Activated naive CD4-positive, alpha-beta T cell treated with anti-CD3 and anti-CD28 coated beads for 36 hours (primary cell): ENCODE results near the gene PGF. TPM values are rescaled to one million over a fixed set of nuclear protein-coding genes. Genes with fewer than 3 reads are reported as not detected.

ENCODE experiments used
- CTCF ChIA-PET: fragments of 350-600 bp; sonication (Branson Sonifier 250); formaldehyde crosslinking; loops from one replicate; lab custom pipeline; 2021; ENCODE audit warnings: antibody characterized with exemption; lab: Charles Lee
- DNase-seq: peaks from one replicate; pipeline ENCODE4 v3.0.0-alpha.2; 2020
- H3K27ac Mint-ChIP-seq: one replicate; pipeline ENCODE4 v1.8.0; 2021; ENCODE audit warnings: mild to moderate bottlenecking, mixed read lengths
- H3K27me3 Mint-ChIP-seq: one replicate; pipeline ENCODE4 v1.8.0; 2021; ENCODE audit warnings: low read depth, mixed read lengths
- H3K36me3 Mint-ChIP-seq: one replicate; pipeline ENCODE4 v1.8.0; 2021; ENCODE audit warnings: low read depth, mixed read lengths
- H3K4me1 Mint-ChIP-seq: one replicate; pipeline ENCODE4 v1.8.0; 2021; ENCODE audit warnings: low read depth, mixed read lengths
- H3K4me3 Mint-ChIP-seq: one replicate; pipeline ENCODE4 v1.8.0; 2021; ENCODE audit warnings: mild to moderate bottlenecking, moderate library complexity, mixed read lengths
- H3K9me3 Mint-ChIP-seq: one replicate; pipeline ENCODE4 v1.8.0; 2021; ENCODE audit warnings: mixed read lengths
- intact Hi-C: fragments of 100-400 bp; cut with micrococcal nuclease; formaldehyde crosslinking; loops from one replicate; pipeline ENCODE4 v1.15.1; 2023
- total RNA-seq, 2 experiments: library from RNA; stranded (reverse); gene quantifications; one replicate each; pipeline ENCODE4 v1.2.3, GENCODE V29; 2021

Gene PGF
- total RNA-seq, 2 experiments from 2014 or later = 0.10 TPM; not detected in 1

GRCh38 chr14:74984236-74985027, 29.0 kb upstream of the PGF start:
- H3K4me1 Mint-ChIP-seq = no peaks in the 10 kb centered on the region
- CTCF ChIA-PET = interaction anchor here (1.1 kb wide), 1 partner anchor 104 kb away, joined by 3 read pairs; no protein-coding TSS in a partner anchor
- no peak overlapping the region for H3K4me3 Mint-ChIP-seq
- no peaks in the 10 kb centered on the region for H3K36me3 Mint-ChIP-seq
- no peak for DNase-seq
- no peaks in the 10 kb centered on the region for H3K27me3 Mint-ChIP-seq
- no peak overlapping the region for H3K27ac Mint-ChIP-seq
- intact Hi-C loops = no loop called here
- no peaks in the 10 kb centered on the region for H3K9me3 Mint-ChIP-seq

GRCh38 chr14:74983343-74983742, 27.9 kb upstream of the PGF start:
- Mint-ChIP-seq H3K36me3 (no peaks in the 10 kb centered on the region), H3K4me1 (no peaks in the 10 kb centered on the region), H3K27me3 (no peaks in the 10 kb centered on the region), H3K4me3 (no peak overlapping the region), H3K9me3 (no peaks in the 10 kb centered on the region), H3K27ac (no peak overlapping the region)
- CTCF ChIA-PET = interaction anchor here (0.6 to 0.7 kb wide), 2 partner anchors 123 to 459 kb away, joined by 3 to 4 read pairs; no protein-coding TSS in a partner anchor
- intact Hi-C loops = no loop called here
- DNase-seq = no peak

DNA sequence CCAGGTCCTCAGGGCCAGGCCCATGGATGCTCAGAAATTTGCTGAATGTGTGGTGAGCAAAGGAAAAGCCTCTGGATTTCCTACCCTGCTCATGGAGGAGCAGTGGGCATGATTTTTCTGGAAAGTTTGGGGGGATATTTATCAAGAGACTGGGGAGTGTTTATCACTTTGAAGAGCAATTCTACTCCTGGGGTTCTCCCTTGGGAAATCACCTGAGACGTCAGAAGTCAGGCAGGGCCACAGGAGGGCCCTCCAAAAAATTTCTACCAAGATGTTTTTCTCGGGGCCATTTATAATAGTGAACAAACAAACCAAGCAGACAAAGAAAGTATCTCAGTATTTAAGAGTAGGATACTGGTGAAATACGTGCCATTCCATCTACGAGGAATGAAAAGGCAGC, 27.3 kb upstream of the PGF start:
- Mint-ChIP-seq H3K9me3 (no peaks in the 10 kb centered on the region), H3K36me3 (no peaks in the 10 kb centered on the region), H3K4me3 (no peak overlapping the region), H3K27me3 (no peaks in the 10 kb centered on the region), H3K4me1 (no peaks in the 10 kb centered on the region), H3K27ac (no peak overlapping the region)
- intact Hi-C loops = no loop called here
- no peak for DNase-seq
- CTCF ChIA-PET = interaction anchor here (0.6 kb wide), 1 partner anchor 122 kb away, joined by 3 read pairs; no protein-coding TSS in a partner anchor

- Mint-ChIP-seq H3K27me3 (no peaks in the 10 kb centered on the region), H3K4me3 (no peak overlapping the region), H3K9me3 (no peaks in the 10 kb centered on the region), H3K27ac (no peak overlapping the region), H3K4me1 (no peaks in the 10 kb centered on the region), H3K36me3 (no peaks in the 10 kb centered on the region)
- intact Hi-C loops = no loop called here
- no peak for DNase-seq
- CTCF ChIA-PET = interaction anchor here (0.7 to 1.0 kb wide), 3 partner anchors 19 to 304 kb away, joined by 3 to 4 read pairs (median 3); no protein-coding TSS in a partner anchor
Observed at GRCh38 chr14:74981833-74982232, 26.4 kb upstream of the PGF start.

DNA sequence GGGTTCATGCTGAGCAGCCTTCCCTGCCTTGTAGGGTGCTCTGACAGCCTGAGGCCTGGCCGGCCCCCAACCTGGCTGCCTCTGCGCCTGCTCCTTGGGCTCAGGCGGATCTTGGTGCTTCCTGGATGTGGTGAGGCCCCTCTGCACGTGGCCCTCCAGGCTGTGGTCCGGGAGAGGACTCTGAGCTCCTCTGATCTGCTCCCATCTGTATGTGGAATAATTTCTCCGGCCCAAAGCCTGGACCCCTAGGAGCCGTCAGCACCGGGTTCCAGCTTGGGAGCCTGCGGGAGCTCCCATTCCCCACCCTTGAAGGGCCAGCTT, 26.0 kb upstream of the PGF start:
- no peak overlapping the region for H3K4me3 Mint-ChIP-seq
- intact Hi-C loops = no loop called here
- H3K4me1 Mint-ChIP-seq = no peaks in the 10 kb centered on the region
- H3K27me3 Mint-ChIP-seq = no peaks in the 10 kb centered on the region
- H3K27ac Mint-ChIP-seq = no peak overlapping the region
- no peaks in the 10 kb centered on the region for H3K9me3 Mint-ChIP-seq
- DNase-seq = no peak
- H3K36me3 Mint-ChIP-seq = no peaks in the 10 kb centered on the region
- CTCF ChIA-PET = interaction anchor here (0.7 to 1.3 kb wide), 4 partner anchors 16 to 305 kb away, joined by 3 to 5 read pairs (median 4); no protein-coding TSS in a partner anchor

GRCh38 chr14:74980731-74981461, 25.5 kb upstream of the PGF start:
- H3K27ac Mint-ChIP-seq = no peak overlapping the region
- no peaks in the 10 kb centered on the region for H3K36me3 Mint-ChIP-seq
- CTCF ChIA-PET = interaction anchor here (0.7 to 1.3 kb wide), 5 partner anchors 15 to 322 kb away, joined by 3 to 5 read pairs (median 3); no protein-coding TSS in a partner anchor
- no peaks in the 10 kb centered on the region for H3K4me1 Mint-ChIP-seq
- no peaks in the 10 kb centered on the region for H3K9me3 Mint-ChIP-seq
- H3K4me3 Mint-ChIP-seq = no peak overlapping the region
- intact Hi-C loops = no loop called here
- DNase-seq = no peak
- no peaks in the 10 kb centered on the region for H3K27me3 Mint-ChIP-seq

GRCh38 chr14:74980398-74980730, 25.0 kb upstream of the PGF start:
- H3K9me3 Mint-ChIP-seq = no peaks in the 10 kb centered on the region
- no peaks in the 10 kb centered on the region for H3K36me3 Mint-ChIP-seq
- no peak overlapping the region for H3K4me3 Mint-ChIP-seq
- DNase-seq = no peak
- H3K27ac Mint-ChIP-seq = no peak overlapping the region
- intact Hi-C loops = no loop called here
- CTCF ChIA-PET = interaction anchor here (0.8 to 1.3 kb wide), 3 partner anchors 15 to 322 kb away, joined by 3 to 5 read pairs (median 3); no protein-coding TSS in a partner anchor
- no peaks in the 10 kb centered on the region for H3K4me1 Mint-ChIP-seq
- no peaks in the 10 kb centered on the region for H3K27me3 Mint-ChIP-seq

DNA sequence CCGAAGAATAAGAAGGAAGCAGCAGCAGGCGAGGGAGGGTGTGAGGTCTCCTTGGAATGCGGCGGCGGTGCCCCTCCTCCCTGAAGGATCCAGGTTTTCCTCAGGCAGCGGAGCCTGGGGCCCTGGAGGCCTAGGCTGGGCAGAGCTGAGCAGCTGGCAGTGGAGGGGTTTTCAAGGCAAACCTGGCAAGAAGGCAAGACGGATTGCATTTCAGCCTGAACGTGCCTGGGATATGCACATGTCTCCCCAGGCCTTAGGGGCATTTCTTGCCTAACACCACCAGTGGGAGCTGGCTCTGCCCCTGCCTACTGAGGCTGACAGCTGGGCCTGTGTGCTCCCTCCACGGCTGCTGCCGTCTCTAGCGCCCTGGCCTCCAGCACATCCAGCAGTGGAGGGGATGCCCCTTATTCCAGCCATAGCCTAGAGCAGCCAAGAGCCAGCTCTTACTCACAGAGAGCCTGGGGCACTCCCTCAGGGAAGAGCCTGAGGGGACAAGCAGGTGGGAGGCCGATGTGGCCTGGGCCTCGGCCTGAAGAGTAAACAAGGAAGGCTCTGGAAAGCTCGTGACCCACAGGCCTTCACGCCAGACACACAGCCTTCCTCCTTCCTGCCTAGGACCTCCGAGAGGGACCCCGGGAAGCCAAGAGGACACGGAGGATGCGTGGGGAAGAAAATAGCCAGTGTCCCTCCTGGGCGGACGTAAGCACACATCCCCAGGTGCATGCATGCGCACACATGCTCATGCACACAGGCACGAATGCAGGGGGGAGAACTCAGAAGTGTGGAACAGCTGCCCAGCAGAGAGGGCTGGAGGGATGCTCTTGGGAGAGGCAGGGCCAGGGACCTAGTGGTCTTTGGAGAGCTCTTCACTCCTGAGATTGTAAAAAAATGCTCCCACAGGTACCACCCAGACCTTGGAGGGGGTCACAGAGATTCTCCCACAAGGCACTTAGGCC, 24.3 kb upstream of the PGF start:
- intact Hi-C loops = no loop called here
- Mint-ChIP-seq H3K9me3 (no peaks in the 10 kb centered on the region), H3K27ac (no peak overlapping the region), H3K4me1 (no peaks in the 10 kb centered on the region), H3K4me3 (no peak overlapping the region), H3K36me3 (no peaks in the 10 kb centered on the region), H3K27me3 (no peaks in the 10 kb centered on the region)
- CTCF ChIA-PET = interaction anchor here (0.6 to 0.9 kb wide), 2 partner anchors 323 to 328 kb away, joined by 3 to 5 read pairs; no protein-coding TSS in a partner anchor
- no peak for DNase-seq

DNA sequence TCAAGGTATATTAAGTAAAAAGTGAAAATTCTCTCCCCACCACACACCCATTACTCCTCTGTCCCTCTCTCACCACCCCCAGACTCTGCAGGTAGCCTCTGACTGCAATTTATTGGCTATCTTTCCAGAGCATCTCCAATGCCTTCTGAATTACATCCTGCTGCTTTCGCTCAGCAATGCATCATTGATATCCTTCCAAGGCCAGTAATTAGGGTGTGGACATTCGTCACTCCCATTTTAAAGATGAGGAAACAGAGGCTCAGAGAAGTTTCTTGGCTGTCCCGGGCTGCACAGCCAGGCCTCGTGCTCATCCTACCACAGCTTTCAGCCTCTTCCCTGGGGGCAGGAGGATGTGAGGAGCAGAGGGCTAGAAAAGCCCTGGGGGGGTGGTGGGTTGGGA, 23.6 kb upstream of the PGF start:
- CTCF ChIA-PET = interaction anchor here (0.6 kb wide), 1 partner anchor 328 kb away, joined by 5 read pairs; no protein-coding TSS in a partner anchor
- Mint-ChIP-seq H3K36me3 (no peaks in the 10 kb centered on the region), H3K4me1 (no peaks in the 10 kb centered on the region), H3K9me3 (no peaks in the 10 kb centered on the region), H3K27me3 (no peaks in the 10 kb centered on the region), H3K4me3 (no peak overlapping the region), H3K27ac (no peak overlapping the region)
- no peak for DNase-seq
- intact Hi-C loops = no loop called here

- H3K4me1 Mint-ChIP-seq = peaks cover 1% of the 10 kb centered on the region
- intact Hi-C loops = no loop called here
- no peak overlapping the region for H3K4me3 Mint-ChIP-seq
- CTCF ChIA-PET = interaction anchor here (0.6 kb wide), 2 partner anchors 21 to 329 kb away, joined by 5 read pairs; no protein-coding TSS in a partner anchor
- no peaks in the 10 kb centered on the region for H3K36me3 Mint-ChIP-seq
- no peak overlapping the region for H3K27ac Mint-ChIP-seq
- H3K9me3 Mint-ChIP-seq = no peaks in the 10 kb centered on the region
- H3K27me3 Mint-ChIP-seq = no peaks in the 10 kb centered on the region
- DNase-seq = no peak
Observed at GRCh38 chr14:74978416-74978947, 23.1 kb upstream of the PGF start.

GRCh38 chr14:74977901-74978385, 22.5 kb upstream of the PGF start:
- CTCF ChIA-PET = interaction anchor here (0.6 kb wide), 1 partner anchor 20 kb away, joined by 5 read pairs; no protein-coding TSS in a partner anchor
- Mint-ChIP-seq H3K27me3 (no peaks in the 10 kb centered on the region), H3K9me3 (no peaks in the 10 kb centered on the region), H3K4me1 (peaks cover 1% of the 10 kb centered on the region), H3K27ac (no peak overlapping the region), H3K4me3 (no peak overlapping the region), H3K36me3 (no peaks in the 10 kb centered on the region)
- intact Hi-C loops = no loop called here
- DNase-seq = no peak
